ENCODE results near the gene BPIFB2.

BPIFB2 gene

DNA sequence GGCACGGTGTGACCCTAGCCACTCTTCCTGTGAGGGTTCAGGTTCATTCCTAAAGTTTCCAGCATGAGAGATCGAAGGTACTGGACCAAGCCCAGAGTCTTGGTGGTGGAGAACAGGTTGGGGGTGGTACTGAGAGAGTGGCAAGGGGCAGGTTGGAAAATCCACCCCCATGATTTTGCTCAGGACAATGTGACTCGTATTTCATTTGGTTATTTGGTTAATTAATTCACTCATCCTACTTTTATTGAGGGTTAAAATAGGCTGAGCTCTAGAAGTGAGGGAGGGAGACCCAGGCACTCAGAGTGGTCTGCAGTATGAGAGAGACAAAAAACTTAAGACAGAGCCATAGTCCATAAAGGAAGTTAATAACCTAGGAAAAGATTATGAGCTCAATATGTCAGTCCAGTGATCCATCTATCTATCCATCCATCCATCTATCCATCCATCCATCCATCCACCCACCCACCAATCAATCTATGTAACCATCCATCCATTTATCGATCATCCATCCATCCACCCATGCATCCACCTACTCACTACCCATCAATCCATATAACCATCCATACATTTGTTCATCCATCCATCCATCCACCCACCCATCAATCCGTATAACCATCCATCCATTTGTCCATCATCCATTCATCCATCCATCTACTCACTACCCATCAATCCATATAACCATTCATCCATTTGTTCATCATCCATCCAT, 17.3 kb downstream of the BPIFB2 start:
- TF ChIP-seq, protein P1, sequence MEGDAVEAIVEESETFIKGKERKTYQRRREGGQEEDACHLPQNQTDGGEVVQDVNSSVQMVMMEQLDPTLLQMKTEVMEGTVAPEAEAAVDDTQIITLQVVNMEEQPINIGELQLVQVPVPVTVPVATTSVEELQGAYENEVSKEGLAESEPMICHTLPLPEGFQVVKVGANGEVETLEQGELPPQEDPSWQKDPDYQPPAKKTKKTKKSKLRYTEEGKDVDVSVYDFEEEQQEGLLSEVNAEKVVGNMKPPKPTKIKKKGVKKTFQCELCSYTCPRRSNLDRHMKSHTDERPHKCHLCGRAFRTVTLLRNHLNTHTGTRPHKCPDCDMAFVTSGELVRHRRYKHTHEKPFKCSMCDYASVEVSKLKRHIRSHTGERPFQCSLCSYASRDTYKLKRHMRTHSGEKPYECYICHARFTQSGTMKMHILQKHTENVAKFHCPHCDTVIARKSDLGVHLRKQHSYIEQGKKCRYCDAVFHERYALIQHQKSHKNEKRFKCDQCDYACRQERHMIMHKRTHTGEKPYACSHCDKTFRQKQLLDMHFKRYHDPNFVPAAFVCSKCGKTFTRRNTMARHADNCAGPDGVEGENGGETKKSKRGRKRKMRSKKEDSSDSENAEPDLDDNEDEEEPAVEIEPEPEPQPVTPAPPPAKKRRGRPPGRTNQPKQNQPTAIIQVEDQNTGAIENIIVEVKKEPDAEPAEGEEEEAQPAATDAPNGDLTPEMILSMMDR (IDR thresholded peaks at IDR 0.05), result no peak
- peaks cover 3% of the 10 kb centered on the region for H3K27me3 ChIP-seq (ENCODE audit: control insufficient read depth, insufficient read depth, low read length)
- no peaks in the 10 kb centered on the region for H3K9me3 ChIP-seq (ENCODE audit: control insufficient read depth, low read length)
- no peak overlapping the region for H3K4me2 ChIP-seq (ENCODE audit: low read length)
- no peaks in the 10 kb centered on the region for H3K79me2 ChIP-seq
- H3K9ac ChIP-seq, result no peak overlapping the region
- no peak overlapping the region for H2AFZ ChIP-seq
- no peaks in the 10 kb centered on the region for H3K4me1 ChIP-seq
- H3K4me3 ChIP-seq (ENCODE audit: low read depth, low read length), result no peak overlapping the region
- H3K36me3 ChIP-seq (ENCODE audit: control insufficient read depth, insufficient read depth, low read length), result no peaks in the 10 kb centered on the region
- no peak overlapping the region for H3K27ac ChIP-seq

DNA sequence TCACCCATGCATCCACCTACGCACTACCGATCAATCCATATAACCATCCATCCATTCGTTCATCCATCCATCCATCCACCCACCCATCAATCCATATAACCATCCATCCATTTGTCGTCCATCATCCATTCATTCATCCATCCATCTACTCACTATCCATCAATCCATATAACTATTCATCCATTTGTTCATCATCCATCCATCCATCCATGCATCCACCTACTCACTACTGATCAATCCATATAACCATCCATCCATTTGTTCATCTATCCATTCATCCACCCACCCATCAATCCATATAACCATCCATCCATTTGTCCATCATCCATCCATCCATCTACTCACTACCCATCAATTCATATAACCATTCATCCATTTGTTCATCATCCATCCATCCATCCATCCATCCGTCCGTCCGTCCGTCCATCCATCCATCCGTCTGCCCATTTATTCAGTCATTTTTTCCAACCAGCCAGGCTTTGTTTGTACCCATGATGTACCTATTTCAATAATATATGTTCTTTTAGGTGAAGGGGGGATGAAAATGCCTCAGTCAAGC, 17.9 kb downstream of the BPIFB2 start:
- no peak overlapping the region for H3K27ac ChIP-seq
- no peaks in the 10 kb centered on the region for H3K9me3 ChIP-seq (ENCODE audit: control insufficient read depth, low read length)
- peaks cover 3% of the 10 kb centered on the region for H3K27me3 ChIP-seq (ENCODE audit: control insufficient read depth, insufficient read depth, low read length)
- no peak overlapping the region for H3K4me2 ChIP-seq (ENCODE audit: low read length)
- H2AFZ ChIP-seq, result no peak overlapping the region
- no peaks in the 10 kb centered on the region for H3K4me1 ChIP-seq
- H3K4me3 ChIP-seq (ENCODE audit: low read depth, low read length), result no peak overlapping the region
- no peak overlapping the region for H3K9ac ChIP-seq
- H3K79me2 ChIP-seq, result no peaks in the 10 kb centered on the region
- H3K36me3 ChIP-seq (ENCODE audit: control insufficient read depth, insufficient read depth, low read length), result no peaks in the 10 kb centered on the region
- TF ChIP-seq, protein P1 (IDR thresholded peaks at IDR 0.05), result no peak

DNA sequence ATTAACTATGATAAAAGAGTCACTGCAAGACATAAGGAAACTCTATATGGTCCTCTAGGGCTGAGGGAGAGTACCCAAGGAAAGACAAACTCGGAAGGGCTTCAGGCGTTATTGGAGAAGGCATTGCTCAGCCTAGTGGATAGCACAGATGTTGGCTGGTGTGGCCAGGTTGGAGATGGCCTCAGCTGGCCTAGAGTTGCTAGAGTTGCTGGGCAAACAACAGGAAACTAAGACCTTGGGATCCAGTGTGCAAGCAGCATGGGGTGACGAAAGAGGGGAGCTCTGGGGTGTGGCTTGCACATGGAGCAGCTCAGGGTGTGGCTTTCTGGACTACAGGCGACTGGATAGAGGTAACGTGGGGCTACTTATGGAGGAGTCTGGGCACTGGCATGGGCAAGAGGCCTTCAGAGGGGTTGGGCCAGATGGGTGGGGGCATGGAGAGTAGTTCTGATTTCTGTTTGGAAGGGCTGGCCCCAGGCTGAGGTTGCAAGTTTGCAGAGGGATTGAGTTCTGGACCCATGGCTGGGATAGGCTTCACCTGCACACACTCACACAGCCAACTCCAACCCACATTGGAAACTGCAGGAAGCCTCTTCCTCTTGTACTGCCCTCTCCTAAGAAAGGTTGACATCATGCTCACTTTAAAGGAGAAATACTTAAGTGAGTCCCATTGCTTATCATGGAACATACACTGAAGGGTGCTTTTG, 18.7 kb downstream of the BPIFB2 start:
- peaks cover 3% of the 10 kb centered on the region for H3K27me3 ChIP-seq (ENCODE audit: control insufficient read depth, insufficient read depth, low read length)
- no peaks in the 10 kb centered on the region for H3K4me1 ChIP-seq
- TF ChIP-seq, protein P1 (IDR thresholded peaks at IDR 0.05), result no peak
- no peak overlapping the region for H3K4me2 ChIP-seq (ENCODE audit: low read length)
- no peak overlapping the region for H3K27ac ChIP-seq
- H3K79me2 ChIP-seq, result no peaks in the 10 kb centered on the region
- no peak overlapping the region for H2AFZ ChIP-seq
- H3K4me3 ChIP-seq (ENCODE audit: low read depth, low read length), result no peak overlapping the region
- H3K9ac ChIP-seq, result no peak overlapping the region
- H3K36me3 ChIP-seq (ENCODE audit: control insufficient read depth, insufficient read depth, low read length), result no peaks in the 10 kb centered on the region
- H3K9me3 ChIP-seq (ENCODE audit: control insufficient read depth, low read length), result no peaks in the 10 kb centered on the region

DNA sequence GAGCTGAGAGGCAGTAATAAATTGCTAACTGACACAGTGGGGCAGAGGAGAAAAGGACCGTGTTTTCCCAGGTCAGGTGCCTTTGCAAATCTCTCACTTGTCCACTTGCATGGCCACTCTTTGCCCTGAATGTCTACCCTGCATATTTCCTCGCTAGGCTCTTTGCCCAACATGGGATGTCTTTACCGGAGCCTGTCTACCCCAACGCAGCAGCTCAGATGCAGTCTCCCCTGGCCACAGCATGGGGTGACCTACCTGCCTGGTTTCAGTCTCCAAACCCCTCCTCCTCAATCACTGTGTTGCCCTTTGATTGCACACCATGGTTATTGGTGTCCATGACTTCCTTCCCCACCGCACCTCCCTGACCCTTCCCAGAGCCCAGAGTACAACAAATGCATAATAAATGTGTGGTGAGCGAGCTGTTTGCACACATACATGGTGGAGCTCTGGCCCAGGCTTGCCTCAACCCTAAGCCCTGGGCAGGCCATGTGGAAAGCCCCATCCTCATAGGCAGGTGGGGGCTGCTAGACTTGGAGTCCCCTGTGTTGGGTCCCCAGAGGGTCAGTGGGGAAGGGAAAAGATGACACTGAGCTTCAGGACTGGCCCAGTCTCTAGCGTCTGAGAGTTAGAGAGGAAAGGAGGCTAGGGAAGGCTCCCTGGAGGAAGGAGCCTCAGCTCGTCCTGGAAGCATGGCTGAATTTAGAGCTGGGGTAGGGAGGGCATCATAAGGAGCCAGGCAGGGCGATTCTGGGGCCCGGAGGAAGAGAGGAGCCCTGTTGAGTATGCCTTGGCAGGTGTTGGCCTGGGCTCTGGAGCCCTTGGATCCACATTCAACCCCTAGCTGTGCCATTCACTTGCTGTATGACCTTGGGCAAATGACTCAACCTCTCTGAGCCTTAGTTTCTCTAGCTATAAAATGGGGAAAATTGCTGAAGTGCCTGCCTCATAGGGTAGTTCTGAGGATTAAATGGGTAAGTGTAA, 19.6 kb downstream of the BPIFB2 start:
- H3K27ac ChIP-seq, result no peak overlapping the region
- no peaks in the 10 kb centered on the region for H3K4me1 ChIP-seq
- H3K27me3 ChIP-seq (ENCODE audit: control insufficient read depth, insufficient read depth, low read length), result peaks cover 3% of the 10 kb centered on the region
- no peaks in the 10 kb centered on the region for H3K79me2 ChIP-seq
- H3K36me3 ChIP-seq (ENCODE audit: control insufficient read depth, insufficient read depth, low read length), result no peaks in the 10 kb centered on the region
- TF ChIP-seq, protein P1 (IDR thresholded peaks at IDR 0.05), result no peak
- H2AFZ ChIP-seq, result no peak overlapping the region
- no peak overlapping the region for H3K9ac ChIP-seq
- no peaks in the 10 kb centered on the region for H3K9me3 ChIP-seq (ENCODE audit: control insufficient read depth, low read length)
- no peak overlapping the region for H3K4me2 ChIP-seq (ENCODE audit: low read length)
- H3K4me3 ChIP-seq (ENCODE audit: low read depth, low read length), result no peak overlapping the region
